G401.6 (cell line): Measurements from ENCODE around the gene SNRPD1.
"Not testable (repeated sequence)": the region's sequence is repeated elsewhere in the genome, so short reads cannot be mapped to it uniquely, and the experiment has no call there.

Source experiments
- FAIRE-seq: peaks from 2 replicates; lab custom pipeline; 2012; peaks lifted over from hg19 to GRCh38; lab: Jason Lieb, UNC

The SNRPD1 gene

DNA sequence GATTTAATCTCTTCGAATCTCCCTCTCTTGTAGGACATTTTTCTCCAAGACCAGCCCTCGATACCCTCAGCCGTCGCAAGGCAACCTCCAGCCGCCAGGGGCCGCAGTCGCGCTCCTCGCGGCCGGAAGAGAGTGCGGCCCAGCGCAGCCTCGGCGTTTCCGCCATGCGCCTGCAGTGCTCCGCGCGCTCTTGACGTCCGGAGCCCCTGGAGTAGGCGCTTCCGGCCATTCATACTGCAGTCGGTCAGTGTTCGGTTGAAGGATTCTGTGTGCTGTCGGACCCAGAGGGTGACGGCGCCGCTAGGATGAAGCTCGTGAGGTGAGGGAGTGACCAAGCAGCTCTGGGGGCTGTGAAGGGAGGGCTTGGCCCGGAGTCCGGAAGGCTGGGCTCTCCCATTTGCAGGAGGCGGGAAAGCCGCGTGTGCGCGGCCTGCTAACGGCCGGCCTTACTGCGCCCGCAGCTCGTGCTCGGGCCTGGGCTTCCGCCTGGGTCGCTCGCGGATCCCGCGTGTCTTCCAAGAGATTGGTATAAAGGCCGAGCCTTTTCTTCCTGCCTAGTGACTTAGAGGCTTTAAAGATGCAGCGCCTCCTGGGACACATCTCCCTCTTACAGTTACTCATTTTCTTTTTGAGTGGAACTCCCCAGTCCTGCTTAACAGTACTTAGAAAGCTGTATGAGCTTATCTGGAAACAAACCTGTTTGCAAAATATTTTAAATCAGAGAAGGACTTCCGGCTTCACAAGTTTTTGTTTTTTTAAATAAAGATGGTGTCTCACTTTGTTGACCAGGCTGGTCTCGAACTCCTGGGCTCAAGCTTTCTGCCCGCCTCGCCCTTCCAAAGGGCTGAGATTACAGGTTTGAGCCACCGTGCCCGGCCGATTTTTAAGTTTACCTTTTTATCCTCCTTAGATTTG lies at the start of gene SNRPD1:
SNRPD1 (plus strand) TSS at position 190 of the 915 bp plus-strand sequence; CDS start at position 306, 116 bp downstream.
- FAIRE-seq = peak; percentile 70

- FAIRE-seq = no peak
Measured at GRCh38 chr18:21571772-21572171, 40.3 kb upstream of the SNRPD1 start.

DNA sequence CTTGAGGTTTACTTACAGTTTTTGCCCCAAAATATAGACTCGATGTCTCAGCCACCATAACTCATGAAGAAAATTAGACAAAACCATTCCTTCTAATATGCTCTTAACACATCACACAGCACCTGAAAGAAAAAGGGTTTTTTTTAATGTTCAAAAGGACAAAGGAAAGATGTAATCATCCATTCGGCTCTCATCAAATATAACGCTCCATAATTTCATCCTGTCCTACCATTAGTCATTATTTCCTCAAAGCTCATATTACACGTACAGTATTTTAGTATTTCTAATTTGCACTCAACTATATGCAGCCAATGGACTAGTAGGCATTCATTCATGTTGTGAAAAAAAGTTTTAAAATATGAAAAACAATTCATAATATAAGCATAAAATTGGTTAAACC lies 36.5 kb upstream of the SNRPD1 start:
- peak; percentile 8 for FAIRE-seq

DNA sequence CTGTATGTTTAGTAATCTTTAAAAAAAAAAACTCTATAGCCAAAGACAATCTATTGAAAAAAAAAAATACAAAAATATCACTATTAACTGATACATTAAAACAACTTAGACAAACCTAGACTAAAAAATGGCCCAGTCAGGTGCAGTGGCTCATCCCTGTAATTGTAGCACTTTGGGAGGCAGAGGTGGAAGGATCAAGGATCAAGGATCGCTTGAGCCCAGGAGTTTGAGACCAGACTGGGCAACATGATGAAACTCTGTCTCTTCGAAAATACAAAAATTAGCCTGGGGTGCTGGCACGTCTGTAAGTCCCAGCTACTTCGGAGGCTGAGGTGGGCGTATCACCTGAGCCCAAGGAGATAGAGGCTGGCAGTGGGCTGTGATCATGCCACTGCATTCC lies 27.7 kb upstream of the SNRPD1 start:
- FAIRE-seq = no peak

GRCh38 chr18:21592361-21592760 lies 19.8 kb upstream of the SNRPD1 start:
- not testable (repeated sequence) for FAIRE-seq

GRCh38 chr18:21593540-21594257 lies 18.4 kb upstream of the SNRPD1 start:
- FAIRE-seq = no peak

DNA sequence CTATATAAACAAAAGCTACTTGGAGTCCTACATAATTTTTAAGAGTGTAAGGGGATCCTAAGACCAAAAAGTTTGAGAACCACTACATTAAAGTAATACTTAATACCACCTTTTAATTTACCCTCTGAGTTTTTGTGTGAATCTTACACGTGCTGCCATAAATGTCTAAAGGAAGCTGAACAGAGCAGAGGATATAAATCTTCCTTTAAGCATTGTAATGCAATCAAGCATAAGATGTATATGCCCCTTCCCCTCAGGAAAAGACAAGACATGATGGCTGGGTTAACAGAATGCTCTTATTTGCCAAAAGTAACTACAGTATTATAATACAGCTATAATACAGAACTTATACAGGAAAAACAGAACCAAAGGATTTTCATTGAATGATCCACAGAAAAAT lies 14.5 kb upstream of the SNRPD1 start:
- FAIRE-seq = no peak

DNA sequence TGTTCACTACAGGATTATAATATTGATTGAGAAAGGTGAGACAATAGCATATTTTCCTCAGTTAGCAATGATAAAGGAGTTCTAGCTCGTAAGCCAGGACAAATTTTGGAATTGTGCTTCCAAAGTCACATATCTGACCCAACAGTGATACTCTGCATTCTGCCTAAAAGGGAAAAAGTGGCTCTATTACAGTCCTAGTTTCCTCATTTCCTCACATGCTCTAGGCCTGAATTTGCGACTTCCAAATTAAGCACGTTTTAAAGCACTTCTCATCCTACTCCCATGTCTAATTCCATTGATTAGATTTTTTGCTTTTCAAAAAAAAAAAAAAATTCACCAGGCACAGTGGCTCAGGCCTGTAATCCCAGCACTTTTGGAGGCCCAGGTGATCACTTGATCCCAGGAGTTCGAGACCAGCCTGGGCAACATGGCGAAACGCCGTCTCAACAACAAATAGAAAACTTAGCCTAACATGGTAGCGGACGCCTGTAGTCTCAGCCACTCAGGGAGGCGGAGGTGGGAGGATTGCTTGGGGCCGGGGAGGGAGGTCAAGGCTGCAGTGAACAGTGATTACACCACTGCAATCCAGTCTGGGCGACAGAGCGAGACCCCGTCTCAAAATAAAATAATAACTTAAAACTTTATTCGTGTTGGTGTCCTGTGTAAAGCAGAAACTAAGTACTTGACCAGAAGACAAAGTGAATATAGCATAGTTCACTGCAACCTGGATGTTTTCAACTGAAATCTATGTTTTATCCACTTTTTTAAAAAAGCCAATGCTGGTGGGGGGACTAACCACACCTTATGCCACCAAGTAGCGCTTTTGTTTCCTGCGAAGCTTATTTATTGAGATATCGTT lies 13.2 kb upstream of the SNRPD1 start:
- FAIRE-seq = no peak

DNA sequence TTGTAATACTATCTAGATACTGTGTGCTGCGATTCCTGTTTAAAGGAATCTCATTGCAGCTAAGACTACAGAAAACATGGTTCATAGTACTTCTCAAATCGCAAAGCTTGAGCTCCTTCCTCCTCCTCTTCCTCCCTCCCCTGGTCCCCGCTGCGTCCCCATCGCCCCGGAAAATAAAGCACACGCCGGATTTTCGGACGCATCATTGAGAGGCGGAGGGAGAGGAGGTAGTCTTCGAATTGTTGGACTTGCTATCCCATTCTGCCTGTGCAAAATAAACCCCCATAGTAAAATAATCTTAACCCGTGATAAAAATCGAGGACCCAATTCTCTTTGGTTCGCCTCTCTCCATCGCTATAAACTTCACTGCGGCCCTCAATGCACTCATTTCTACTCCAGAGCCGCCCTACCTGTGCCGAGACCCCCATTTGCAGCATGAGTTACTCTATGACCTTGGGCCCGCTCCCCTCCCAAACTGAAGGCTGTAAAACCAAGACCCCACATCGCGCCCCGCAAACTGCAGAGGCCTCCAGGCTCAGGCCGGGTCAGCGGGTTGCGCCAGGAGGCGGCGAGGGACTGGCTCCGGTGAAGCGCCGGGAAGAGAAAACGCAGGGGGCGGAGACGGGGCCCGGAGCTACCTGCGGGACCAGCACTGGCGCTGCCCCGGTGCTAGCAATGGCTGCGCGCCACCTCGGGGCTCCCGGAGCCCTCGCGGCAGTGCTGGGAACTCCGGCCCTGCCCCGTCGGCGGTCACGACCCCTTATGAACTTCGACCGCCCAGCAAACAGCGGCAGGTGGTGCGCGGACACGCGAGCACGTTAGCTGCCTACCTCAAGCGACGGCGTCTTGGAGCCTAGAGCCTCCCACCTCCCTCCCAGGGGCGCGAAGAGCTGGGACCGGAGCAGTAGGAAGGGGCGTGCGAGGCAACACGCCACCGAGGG lies 12.3 kb upstream of the SNRPD1 start:
- FAIRE-seq = no peak

GRCh38 chr18:21600526-21601410 lies 11.3 kb upstream of the SNRPD1 start, which contains the start of gene ESCO1:
TSS of gene ESCO1 (minus strand) at chr18:21600704. CDS start at chr18:21574843, 25,861 bp downstream.
- peak; percentile 86 for FAIRE-seq

DNA sequence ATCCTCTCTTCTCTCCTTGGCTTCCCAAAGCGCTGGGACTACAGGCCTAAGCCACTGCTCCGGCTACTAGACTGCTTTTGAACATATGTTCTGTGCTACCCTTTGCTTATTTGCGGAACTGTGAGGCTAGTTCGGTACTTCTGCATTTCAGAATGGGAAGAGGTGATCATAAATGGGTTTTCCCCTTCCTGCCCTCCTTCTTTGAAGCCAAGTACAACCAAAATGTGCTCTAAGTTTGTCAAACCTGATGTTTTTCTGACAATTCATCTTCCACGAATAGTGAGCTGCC lies 9.9 kb upstream of the SNRPD1 start:
- FAIRE-seq = no peak

DNA sequence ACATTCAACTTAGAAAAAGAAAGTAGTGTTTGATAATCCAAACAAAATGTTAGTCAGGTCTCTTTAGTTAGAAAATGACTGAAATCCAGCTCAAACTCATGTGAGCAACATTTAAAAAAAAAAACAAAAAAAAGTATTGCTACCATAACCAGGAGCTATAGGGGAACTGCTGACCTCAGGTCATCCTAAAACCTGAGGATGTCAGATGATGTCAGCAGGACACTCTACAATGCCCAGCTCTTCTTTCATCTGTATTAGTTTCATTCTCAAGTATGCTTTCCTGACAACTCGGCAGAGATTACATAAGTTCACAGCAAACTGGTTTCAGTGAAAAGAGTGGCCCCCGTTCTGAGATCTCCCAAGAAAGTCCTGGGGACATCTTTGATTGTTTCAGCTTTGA lies 7.4 kb upstream of the SNRPD1 start:
- FAIRE-seq = no peak

- FAIRE-seq = no peak
Measured at GRCh38 chr18:21605213-21605612, 6.9 kb upstream of the SNRPD1 start.

- FAIRE-seq = not testable (repeated sequence)
Measured at GRCh38 chr18:21611401-21612124, 551 bp upstream of the SNRPD1 start.

DNA sequence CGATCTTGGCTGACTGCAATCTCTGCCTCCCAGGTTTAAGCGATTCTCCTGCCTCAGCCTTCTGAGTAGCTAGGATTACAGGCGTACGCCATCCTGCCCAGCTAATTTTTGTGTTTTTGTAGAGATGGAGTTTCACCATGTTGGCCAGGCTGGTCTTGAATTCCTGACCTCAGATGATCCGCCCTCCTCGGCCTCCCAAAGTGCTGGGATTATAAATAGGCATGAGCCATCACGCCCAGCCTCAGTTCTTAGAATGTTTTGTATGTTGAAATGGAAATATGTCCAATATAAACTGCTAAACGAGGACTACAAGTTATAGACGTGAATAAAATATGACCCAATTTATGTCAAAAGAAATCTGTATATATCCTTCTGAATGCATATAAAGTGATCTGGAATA lies 9.5 kb downstream of the SNRPD1 start:
- not testable (repeated sequence) for FAIRE-seq

- FAIRE-seq = no peak
Measured at GRCh38 chr18:21629089-21629832, 17.1 kb downstream of the SNRPD1 start.

GRCh38 chr18:21632393-21632792 lies 20.3 kb downstream of the SNRPD1 start:
- peak; percentile 49 for FAIRE-seq

DNA sequence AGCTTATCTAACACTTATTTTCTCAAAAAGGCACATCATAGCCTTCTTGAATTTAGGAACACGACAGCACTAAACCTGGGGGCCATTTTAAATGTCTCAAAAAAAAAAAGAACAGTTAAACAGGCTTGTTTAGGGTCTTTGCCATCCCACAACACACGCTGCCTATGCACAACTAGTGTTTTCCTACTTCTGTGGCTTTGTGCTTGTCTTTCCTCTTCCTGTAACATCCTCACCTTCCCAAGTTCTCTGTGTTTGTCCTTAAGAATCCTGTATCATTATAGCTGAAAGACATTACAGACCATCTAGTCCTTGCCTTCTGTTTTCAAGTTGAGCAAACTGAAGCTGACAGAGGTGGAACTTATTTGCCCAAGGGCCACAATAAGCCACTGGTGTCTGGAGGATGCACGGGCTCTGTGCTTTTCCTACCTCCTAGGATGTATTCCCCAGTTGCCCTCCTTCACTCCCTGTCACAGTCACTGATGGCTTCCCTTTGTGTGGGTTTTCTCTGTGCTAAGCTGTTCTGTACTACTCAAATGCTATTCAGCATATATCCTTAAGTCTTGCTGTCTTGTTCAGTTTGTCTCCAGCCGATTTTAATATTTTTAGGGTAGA lies 22.6 kb downstream of the SNRPD1 start:
- no peak for FAIRE-seq
